ENCODE measurements around the gene FSTL3.
"Not testable (repeated sequence)": the region's sequence is repeated elsewhere in the genome, so short reads cannot be mapped to it uniquely, and the experiment has no call there.

The FSTL3 gene

GRCh38 chr19:661427-662196 lies 14.6 kb upstream of the FSTL3 start:
- DNase-seq (ENCODE audit: low read depth, low spot score): no peak

- no peak for DNase-seq (ENCODE audit: low read depth, low spot score)
These were observed 13.8 kb upstream of the FSTL3 start for GRCh38 chr19:662207-662961.

- no peak for DNase-seq (ENCODE audit: low read depth, low spot score)
These were observed 13.1 kb upstream of the FSTL3 start, which contains the start of gene RNF126 for GRCh38 chr19:662962-663681. RNF126 (minus strand) TSS chr19:663214; CDS start chr19:663121, 93 bp downstream.

- DNase-seq (ENCODE audit: low read depth, low spot score): no peak
These were observed 12.5 kb upstream of the FSTL3 start for GRCh38 chr19:663682-664117.

GRCh38 chr19:664913-665443 lies 11.2 kb upstream of the FSTL3 start:
- DNase-seq (ENCODE audit: low read depth, low spot score): no peak

- not testable (repeated sequence) for DNase-seq (ENCODE audit: low read depth, low spot score)
These were observed 9.1 kb upstream of the FSTL3 start for GRCh38 chr19:666985-667573.

GRCh38 chr19:668675-669434 lies 7.3 kb upstream of the FSTL3 start:
- not testable (repeated sequence) for DNase-seq (ENCODE audit: low read depth, low spot score)

GRCh38 chr19:670609-671075 lies 5.5 kb upstream of the FSTL3 start:
- no peak for DNase-seq (ENCODE audit: low read depth, low spot score)

- DNase-seq (ENCODE audit: low read depth, low spot score): no peak
These were observed 1.7 kb upstream of the FSTL3 start for GRCh38 chr19:674282-675151.

GRCh38 chr19:676007-676338 lies 219 bp upstream of the FSTL3 start:
- DNase-seq (ENCODE audit: low read depth, low spot score): no peak

- DNase-seq (ENCODE audit: low read depth, low spot score): no peak
These were observed 1.0 kb downstream of the FSTL3 start for GRCh38 chr19:677201-677600.

GRCh38 chr19:677601-678436 lies 1.6 kb downstream of the FSTL3 start:
- no peak for DNase-seq (ENCODE audit: low read depth, low spot score)

GRCh38 chr19:678791-679388 lies 2.7 kb downstream of the FSTL3 start:
- no peak for DNase-seq (ENCODE audit: low read depth, low spot score)

- DNase-seq (ENCODE audit: low read depth, low spot score): no peak
These were observed 3.5 kb downstream of the FSTL3 start for GRCh38 chr19:679418-680286.

GRCh38 chr19:680287-681028 lies 4.3 kb downstream of the FSTL3 start:
- peak; percentile 91 for DNase-seq (ENCODE audit: low read depth, low spot score)
